GM19351 (cell line): ENCODE data around the gene UCN2.

Source experiments
- ATAC-seq: cut with Tn5 transposase; IDR thresholded peaks from one replicate; pipeline ENCODE4 v1.9.1; 2021; ENCODE audit warnings: mild to moderate bottlenecking, moderate library complexity; ENCODE audit not compliant: unreplicated experiment

Gene UCN2

GRCh38 chr3:48563382-48563918 is at the start of gene UCN2:
UCN2 (minus strand) TSS chr3:48563781; CDS start chr3:48563124, 657 bp downstream.
- no peak for ATAC-seq

- ATAC-seq: no peak
Observed at GRCh38 chr3:48612309-48612708, 48.7 kb upstream of the UCN2 start.

- ATAC-seq: peak; percentile 95
Observed at GRCh38 chr3:48609088-48610005, 45.8 kb upstream of the UCN2 start, which contains the start of gene UQCRC1. UQCRC1 (minus strand) TSS chr3:48609646; CDS start chr3:48609620, 26 bp downstream.

GRCh38 chr3:48607519-48607918 is 43.9 kb upstream of the UCN2 start:
- no peak for ATAC-seq

- ATAC-seq: no peak
Observed at GRCh38 chr3:48601622-48601994, 38.0 kb upstream of the UCN2 start.

- no peak for ATAC-seq
Observed at GRCh38 chr3:48600711-48601621, 37.4 kb upstream of the UCN2 start.

- ATAC-seq: no peak
Observed at GRCh38 chr3:48599509-48600285, 36.1 kb upstream of the UCN2 start.

- no peak for ATAC-seq
Observed at GRCh38 chr3:48599077-48599501, 35.5 kb upstream of the UCN2 start.

GRCh38 chr3:48598323-48599076 is 34.9 kb upstream of the UCN2 start:
- ATAC-seq: no peak

GRCh38 chr3:48597408-48597800 is 33.8 kb upstream of the UCN2 start:
- no peak for ATAC-seq

- ATAC-seq: no peak
Observed at GRCh38 chr3:48596676-48597407, 33.3 kb upstream of the UCN2 start.

- ATAC-seq: no peak
Observed at GRCh38 chr3:48596157-48596556, 32.6 kb upstream of the UCN2 start.

GRCh38 chr3:48595526-48596121 is 32.0 kb upstream of the UCN2 start:
- no peak for ATAC-seq

GRCh38 chr3:48595075-48595525 is 31.5 kb upstream of the UCN2 start, which contains the start of gene COL7A1:
COL7A1 (minus strand) TSS chr3:48595329; CDS start chr3:48595159, 170 bp downstream.
- no peak for ATAC-seq

- ATAC-seq: no peak
Observed at GRCh38 chr3:48594417-48595049, 31.0 kb upstream of the UCN2 start.

- no peak for ATAC-seq
Observed at GRCh38 chr3:48593337-48593736, 29.8 kb upstream of the UCN2 start.

- no peak for ATAC-seq
Observed at GRCh38 chr3:48592519-48593087, 29.0 kb upstream of the UCN2 start.
